SK-N-SH (cell line): ENCODE results near the gene SRGN. TPM values are rescaled to one million over a fixed set of nuclear protein-coding genes. Genes with fewer than 3 reads are reported as not detected.

Source experiments
- CTCF ChIA-PET: fragments of 300-600, 350-600 bp; formaldehyde crosslinking; extraction: SDS; loops from one replicate; lab custom pipeline; 2021; lab: Yijun Ruan, JAX
- POLR2A ChIA-PET: fragments of 350-600 bp; sonication (Branson Sonifier 250); formaldehyde crosslinking; extraction: SDS; loops from one replicate; lab custom pipeline; 2020; ENCODE audit warnings: antibody characterized with exemption, inconsistent platforms; lab: Yijun Ruan, JAX
- DNase-seq: peaks from one replicate; pipeline ENCODE4 v3.0.0; 2012
- H2AFZ ChIP-seq: fragments of 200-600 bp; sonication (generic); 2 replicates; pipeline ENCODE4 v1.8.1; 2016; ENCODE audit warnings: antibody characterized with exemption, mild to moderate bottlenecking, low read depth
- H3F3A ChIP-seq: fragments of 200-600 bp; sonication (generic); replicated peaks from 2 replicates; pipeline ENCODE3; 2016; ENCODE audit warnings: antibody characterized with exemption, mild to moderate bottlenecking; ENCODE audit not compliant: insufficient read depth
- H3K27ac ChIP-seq, 2 experiments: fragments of 200-500 bp in 1 of 2; fragments of 200-600 bp in 1 of 2; sonication (Bioruptor generic) in 1 of 2; sonication (generic), shearing (Covaris generic) in 1 of 2; 2 replicates each; pipeline versions ENCODE4 v1.5.1 to v1.6.1; 2014 to 2016; ENCODE audit warnings: low read depth in 2 of 2, inconsistent platforms in 1 of 2, low read length in 1 of 2, mild to moderate bottlenecking in 1 of 2, mixed read lengths in 1 of 2
- H3K27me3 ChIP-seq: fragments of 200-600 bp; sonication (generic), shearing (Covaris generic); 2 replicates; pipeline ENCODE4 v1.6.1; 2016; ENCODE audit warnings: mixed run types; ENCODE audit not compliant: insufficient read depth
- H3K36me3 ChIP-seq, 2 experiments: fragments of 200-500 bp in 1 of 2; fragments of 200-600 bp in 1 of 2; sonication (Bioruptor generic) in 1 of 2; sonication (generic) in 1 of 2; replicated peaks in 1 of 2; 2 replicates each; pipeline versions ENCODE3 to v1.5.1; 2014 to 2016; ENCODE audit warnings: low read length in 1 of 2, mild to moderate bottlenecking in 1 of 2; ENCODE audit not compliant: insufficient read depth in 2 of 2, control insufficient read depth in 1 of 2
- H3K4me1 ChIP-seq, 2 experiments: fragments of 200-500 bp in 1 of 2; fragments of 200-600 bp in 1 of 2; sonication (Bioruptor generic) in 1 of 2; sonication (generic), shearing (Covaris generic) in 1 of 2; 2 replicates each; pipeline versions ENCODE4 v1.5.1 to v1.6.1; 2014 to 2016; ENCODE audit warnings: low read depth in 1 of 2, low read length in 1 of 2, mixed run types in 1 of 2; ENCODE audit not compliant: insufficient read depth in 2 of 2, control insufficient read depth in 1 of 2
- H3K4me2 ChIP-seq: fragments of 200-600 bp; sonication (generic), shearing (Covaris generic); 2 replicates; pipeline ENCODE4 v1.6.1; 2017; ENCODE audit warnings: mixed run types
- H3K4me3 ChIP-seq, 2 experiments: fragments of 200-500 bp in 1 of 2; fragments of 200-600 bp in 1 of 2; sonication (Bioruptor generic) in 1 of 2; sonication (generic), shearing (Covaris generic) in 1 of 2; 2 replicates each; pipeline versions ENCODE4 v1.5.1 to v1.8.1; 2014 to 2016; ENCODE audit warnings: low read depth in 2 of 2, inconsistent platforms in 1 of 2, low read length in 1 of 2, mild to moderate bottlenecking in 1 of 2, mixed read lengths in 1 of 2, moderate library complexity in 1 of 2
- H3K79me2 ChIP-seq: fragments of 200-600 bp; sonication (generic); 2 replicates; pipeline ENCODE4 v1.8.1; 2017; ENCODE audit warnings: mild to moderate bottlenecking; ENCODE audit not compliant: insufficient read depth
- H3K9ac ChIP-seq: fragments of 200-600 bp; sonication (generic); 2 replicates; pipeline ENCODE4 v1.6.1; 2017; ENCODE audit warnings: mixed run types
- H3K9me2 ChIP-seq: fragments of 200-600 bp; sonication (generic); 2 replicates; pipeline ENCODE4 v1.6.1; 2017; ENCODE audit warnings: mixed run types
- H3K9me3 ChIP-seq: fragments of 200-600 bp; sonication (generic); 2 replicates; pipeline ENCODE4 v1.6.1; 2017; ENCODE audit warnings: mixed run types, mild to moderate bottlenecking, moderate library complexity
- H4K20me1 ChIP-seq: fragments of 200-600 bp; sonication (generic); 2 replicates; pipeline ENCODE4 v1.6.1; 2017; ENCODE audit warnings: mild to moderate bottlenecking, mixed run types; ENCODE audit not compliant: insufficient read depth
- CHD2 ChIP-seq: fragments of 150-350 bp; IDR thresholded peaks from 2 replicates; pipeline ENCODE4 v1.6.1; 2018; ENCODE audit warnings: low read length; ENCODE audit not compliant: partially characterized antibody
- CTCF ChIP-seq: fragments of 200-600 bp; sonication (generic); IDR thresholded peaks from 2 replicates; pipeline ENCODE4 v1.6.1; 2017; ENCODE audit warnings: antibody characterized with exemption, mild to moderate bottlenecking, moderate library complexity
- EP300 ChIP-seq, 2 experiments: IDR thresholded peaks; 2 replicates each; pipeline versions ENCODE4 v1.4.0 to v1.6.1; 2012; ENCODE audit warnings: borderline replicate concordance in 1 of 2, low read depth in 1 of 2, low read length in 1 of 2
- EZH2phosphoT487 ChIP-seq: fragments of 200-600 bp; sonication (generic); IDR thresholded peaks from 2 replicates; pipeline ENCODE4 v1.6.1; 2017; ENCODE audit warnings: low read depth, mixed run types, mild to moderate bottlenecking, antibody characterized with exemption, moderate library complexity, borderline replicate concordance
- FOSL2 ChIP-seq: IDR thresholded peaks from 2 replicates; pipeline ENCODE4 v1.4.0; 2012; ENCODE audit warnings: low read depth, mild to moderate bottlenecking, moderate library complexity, borderline replicate concordance
- FOXJ3 ChIP-seq: sonication (generic); formaldehyde crosslinking; IDR thresholded peaks from 2 replicates; pipeline ENCODE4 v1.5.1; 2020; ENCODE audit warnings: mild to moderate bottlenecking, missing genetic modification reagents
- FOXM1 ChIP-seq: IDR thresholded peaks from 2 replicates; pipeline ENCODE4 v1.4.0; 2012; ENCODE audit warnings: low read depth, mild to moderate bottlenecking
- GATA2 ChIP-seq: sonication (generic); formaldehyde crosslinking; IDR thresholded peaks from 2 replicates; pipeline ENCODE4 v1.5.0; 2020; ENCODE audit warnings: mild to moderate bottlenecking, missing genetic modification reagents
- IRF3 ChIP-seq: fragments of 150-350 bp; IDR thresholded peaks from 2 replicates; pipeline ENCODE4 v1.6.1; 2016; ENCODE audit warnings: mild to moderate bottlenecking, low read depth, low read length
- MEF2A ChIP-seq: IDR thresholded peaks from 2 replicates; pipeline ENCODE4 v1.4.0; 2012; ENCODE audit warnings: low read depth, borderline replicate concordance
- MXI1 ChIP-seq: IDR thresholded peaks from 2 replicates; pipeline ENCODE4 v1.6.1; 2012; ENCODE audit warnings: mild to moderate bottlenecking, low read depth, low read length, improper control_type of control experiment
- PBX3 ChIP-seq: IDR thresholded peaks from 2 replicates; pipeline ENCODE4; 2012
- POLR2AphosphoS5 ChIP-seq: IDR thresholded peaks from 2 replicates; pipeline ENCODE4 v1.6.1; 2012; ENCODE audit warnings: low read depth, low read length
- RAD21 ChIP-seq: IDR thresholded peaks from 2 replicates; pipeline ENCODE4 v1.6.1; 2012; ENCODE audit warnings: mild to moderate bottlenecking, low read length
- RFX5 ChIP-seq: IDR thresholded peaks from 2 replicates; pipeline ENCODE4 v1.6.1; 2012; ENCODE audit warnings: mild to moderate bottlenecking, improper control_type of control experiment, low read length
- RXRA ChIP-seq: IDR thresholded peaks from 2 replicates; pipeline ENCODE4 v1.4.0; 2012; ENCODE audit warnings: low read depth, mild to moderate bottlenecking, borderline replicate concordance
- SMC3 ChIP-seq: IDR thresholded peaks from 2 replicates; pipeline ENCODE4 v1.6.1; 2012; ENCODE audit warnings: low read depth, low read length, improper control_type of control experiment
- WGBS: methylation state at CpG from one replicate; pipeline ENCODE4 v1.1.6; 2017; ENCODE audit warnings: low lambda C conversion rate; 5-methylcytosine and 5-hydroxymethylcytosine counted together
- polyA plus RNA-seq, 3 experiments: library from polyadenylated mRNA; depleted of rRNA; stranded (reverse); fragments of >200 nt; gene quantifications; 2 replicates each; pipeline ENCODE4 v1.2.3, GENCODE V29; 2012

SRGN gene
- polyA plus RNA-seq, 1 of the 3 experiments (the other 2 are of a cell fraction), result 0.10 TPM

- WGBS, result 68% methylated on average over 3 of the region's 3 CpGs
- Histone ChIP-seq H3K79me2 (peaks cover 88% of the 10 kb centered on the region), H3F3A (peaks cover 13% of the 10 kb centered on the region), H3K36me3 (peaks cover 1 to 27% of the 10 kb centered on the region in 2 experiments), H3K27me3 (no peaks in the 10 kb centered on the region), H4K20me1 (peaks cover 33% of the 10 kb centered on the region; the same call in 1 of the 2 replicates), H3K4me3 (no peak overlapping the region), H3K9me2 (no peaks in the 10 kb centered on the region), H3K9ac (no peak overlapping the region), H3K27ac (no peak overlapping the region), H2AFZ (no peak overlapping the region), H3K4me2 (no peak overlapping the region), H3K4me1 (no peaks in the 10 kb centered on the region), H3K9me3 (no peaks in the 10 kb centered on the region)
- POLR2A ChIA-PET, result no interaction called here
- CTCF ChIA-PET, result no interaction called here
- DNase-seq, result no peak
- no peak for TF ChIP-seq PBX3
- TF ChIP-seq EP300 (IDR thresholded peaks at IDR 0.05; ENCODE audit: borderline replicate concordance in 1 of 2, low read depth in 1 of 2, low read length in 1 of 2), result no peak
- no peak for TF ChIP-seq GATA2
- no peak for TF ChIP-seq POLR2AphosphoS5
- TF ChIP-seq FOXM1, result no peak
- TF ChIP-seq IRF3, result no peak
- no peak for TF ChIP-seq FOSL2
- no peak for TF ChIP-seq SMC3
- TF ChIP-seq CHD2, result no peak
- TF ChIP-seq RAD21, result no peak
- TF ChIP-seq RFX5, result no peak
- no peak for TF ChIP-seq MEF2A
- TF ChIP-seq FOXJ3 (CRISPR knock-in tag), result no peak
- no peak for TF ChIP-seq CTCF
- TF ChIP-seq EZH2phosphoT487, result no peak
- TF ChIP-seq MXI1, result no peak
- TF ChIP-seq RXRA, result no peak
Observed at GRCh38 chr10:69142983-69143382, 55.1 kb downstream of the SRGN start.
